GM12873 (cell line): ENCODE measurements around the gene SLC9C1.
A peak's percentile ranks its signal among the peaks of the same experiment; 100 is the strongest.

Source experiments
- CTCF ChIP-seq: IDR thresholded peaks from 2 replicates; pipeline ENCODE4 v1.5.1; 2012; ENCODE audit warnings: low read depth, mild to moderate bottlenecking, moderate library complexity, low read length, control low read depth; ENCODE audit not compliant: insufficient read depth; ENCODE audit errors: missing control alignments

SLC9C1 gene

GRCh38 chr3:112115806-112116383 is 178.1 kb downstream of the SLC9C1 start:
- no peak for TF ChIP-seq CTCF

- no peak for TF ChIP-seq CTCF
Measured at GRCh38 chr3:112115161-112115739, 178.8 kb downstream of the SLC9C1 start.

GRCh38 chr3:112114576-112115160 is 179.3 kb downstream of the SLC9C1 start:
- TF ChIP-seq CTCF = no peak

GRCh38 chr3:112111785-112112402 is 182.1 kb downstream of the SLC9C1 start:
- TF ChIP-seq CTCF = peak; percentile 92

- TF ChIP-seq CTCF = no peak
Measured at GRCh38 chr3:112109322-112109721, 184.7 kb downstream of the SLC9C1 start.

GRCh38 chr3:112104774-112105173 is 189.2 kb downstream of the SLC9C1 start:
- TF ChIP-seq CTCF = no peak

- TF ChIP-seq CTCF = no peak
Measured at GRCh38 chr3:112101916-112102315, 192.1 kb downstream of the SLC9C1 start.
